ENCODE data around the gene SLIT3. TPM values are rescaled to one million over a fixed set of nuclear protein-coding genes. Genes with fewer than 3 reads are reported as not detected.

Gene SLIT3
- total and polyA plus RNA-seq, 9 of the 15 experiments (the other 6 are each of a cell fraction or from before 2014, with no cell fraction given): 0.01 to 0.04 TPM; not detected in 7

DNA sequence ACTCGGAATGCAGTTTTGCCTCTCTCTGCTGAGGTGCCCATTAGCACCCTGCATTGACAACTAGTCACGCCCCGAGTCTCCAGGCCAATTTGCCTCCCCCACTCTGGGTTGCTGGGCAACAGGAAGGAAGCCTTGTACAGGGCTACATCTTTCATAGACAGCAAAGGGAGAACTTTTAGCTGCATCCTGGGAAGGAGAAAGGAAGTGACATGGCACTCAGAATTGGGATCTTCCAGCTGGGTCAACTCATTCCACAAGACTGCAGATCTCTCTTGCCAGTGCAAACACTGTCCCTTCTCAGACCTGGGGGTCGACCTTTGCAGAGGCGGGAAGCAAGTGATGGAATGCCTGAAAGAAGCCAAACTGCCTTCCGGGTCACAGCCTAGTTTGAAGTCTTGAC lies 282.0 kb downstream of the SLIT3 start:
- intact Hi-C loops (cut with micrococcal nuclease): no loop called here
- H3K9ac ChIP-seq (ENCODE audit: insufficient read depth in 1 of 2, low read depth in 2 of 2, low read length in 2 of 2): no peak overlapping the region
- DNase-seq (ENCODE audit: extremely low read depth in 1 of 4, low spot score in 3 of 4) (no peak), ATAC-seq (no peak), FAIRE-seq (no peak)
- CTCF ChIA-PET (ENCODE audit: low intra/inter-chr PET ratio): no interaction called here
- H2AFZ ChIP-seq (ENCODE audit: low read depth, low read length): no peak overlapping the region
- in situ Hi-C loops (cut with MboI): no loop called here
- WGBS (ENCODE audit: insufficient coverage, low coverage, missing lambda C conversion rate): under 1% methylated on average over 6 of the region's 6 CpGs
- H3K79me2 ChIP-seq (ENCODE audit: control insufficient read depth, insufficient read depth, low read length): no peaks in the 10 kb centered on the region
- H3K27me3 ChIP-seq (ENCODE audit: control insufficient read depth in 2 of 2, insufficient read depth in 2 of 2, low read length in 2 of 2): peaks cover 0 to 10% of the 10 kb centered on the region in 2 experiments; a peak in 2 of 5 replicates
- no peaks in the 10 kb centered on the region for H3K4me1 ChIP-seq (replicated peaks in 1 of 2; ENCODE audit: control insufficient read depth in 2 of 2, insufficient read depth in 2 of 2, low read length in 2 of 2)
- no peaks in the 10 kb centered on the region for H4K20me1 ChIP-seq (replicated peaks; ENCODE audit: control insufficient read depth, insufficient read depth, low read length)
- BruUV-seq (replicated peaks): no TSS peak
- H3K36me3 ChIP-seq (ENCODE audit: control insufficient read depth, insufficient read depth, low read length): no peaks in the 10 kb centered on the region
- H3K9me1 ChIP-seq (ENCODE audit: control insufficient read depth, insufficient read depth, low read length): no peaks in the 10 kb centered on the region
- no peak overlapping the region for H3K4me3 ChIP-seq
- no peak overlapping the region for H3K27ac ChIP-seq (ENCODE audit: extremely low read depth, low read depth, low read length)
- POLR2A ChIA-PET: no interaction called here
- H3K4me2 ChIP-seq (ENCODE audit: insufficient read depth, low read length): no peak overlapping the region
- no peaks in the 10 kb centered on the region for H3K9me3 ChIP-seq (replicated peaks; ENCODE audit: control insufficient read depth, insufficient read depth, low read depth, low read length)
- no peak for TF ChIP-seq CBFA2T3 (IDR thresholded peaks at IDR 0.05)
- no peak for TF ChIP-seq PRMT5 (CRISPR knock-in tag; IDR thresholded peaks at IDR 0.05)
- TF ChIP-seq, protein P1, sequence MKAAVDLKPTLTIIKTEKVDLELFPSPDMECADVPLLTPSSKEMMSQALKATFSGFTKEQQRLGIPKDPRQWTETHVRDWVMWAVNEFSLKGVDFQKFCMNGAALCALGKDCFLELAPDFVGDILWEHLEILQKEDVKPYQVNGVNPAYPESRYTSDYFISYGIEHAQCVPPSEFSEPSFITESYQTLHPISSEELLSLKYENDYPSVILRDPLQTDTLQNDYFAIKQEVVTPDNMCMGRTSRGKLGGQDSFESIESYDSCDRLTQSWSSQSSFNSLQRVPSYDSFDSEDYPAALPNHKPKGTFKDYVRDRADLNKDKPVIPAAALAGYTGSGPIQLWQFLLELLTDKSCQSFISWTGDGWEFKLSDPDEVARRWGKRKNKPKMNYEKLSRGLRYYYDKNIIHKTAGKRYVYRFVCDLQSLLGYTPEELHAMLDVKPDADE (conservative IDR thresholded peaks at IDR 0.05; ENCODE audit: control insufficient read depth, low read depth, low read length): no peak
- no peak for TF ChIP-seq CBX3 (IDR thresholded peaks at IDR 0.05; ENCODE audit: borderline replicate concordance in 1 of 2, low read length in 2 of 2)
- TF ChIP-seq RBM17 (IDR thresholded peaks at IDR 0.05; ENCODE audit: borderline replicate concordance, low read depth, low read length): no peak
- TF ChIP-seq ZNF395 (CRISPR knock-in tag; IDR thresholded peaks at IDR 0.05): no peak
- TF ChIP-seq, protein P2, sequence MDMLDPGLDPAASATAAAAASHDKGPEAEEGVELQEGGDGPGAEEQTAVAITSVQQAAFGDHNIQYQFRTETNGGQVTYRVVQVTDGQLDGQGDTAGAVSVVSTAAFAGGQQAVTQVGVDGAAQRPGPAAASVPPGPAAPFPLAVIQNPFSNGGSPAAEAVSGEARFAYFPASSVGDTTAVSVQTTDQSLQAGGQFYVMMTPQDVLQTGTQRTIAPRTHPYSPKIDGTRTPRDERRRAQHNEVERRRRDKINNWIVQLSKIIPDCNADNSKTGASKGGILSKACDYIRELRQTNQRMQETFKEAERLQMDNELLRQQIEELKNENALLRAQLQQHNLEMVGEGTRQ (CRISPR knock-in tag; IDR thresholded peaks at IDR 0.05): no peak
- TF ChIP-seq FOXP1 (CRISPR knock-in tag; IDR thresholded peaks at IDR 0.05): no peak
- TF ChIP-seq RERE (CRISPR knock-in tag; IDR thresholded peaks at IDR 0.05; ENCODE audit: borderline replicate concordance): no peak
- TF ChIP-seq CHD2 (IDR thresholded peaks at IDR 0.05; ENCODE audit: low read depth, low read length): no peak
- no peak for TF ChIP-seq ZNF586 (CRISPR knock-in tag; conservative IDR thresholded peaks at IDR 0.05)
- no peak for TF ChIP-seq DPF2 (IDR thresholded peaks at IDR 0.05)
- no peak for TF ChIP-seq HNRNPUL1 (IDR thresholded peaks at IDR 0.05; ENCODE audit: low read length)
